ENCODE data around the gene CD300A. TPM values are rescaled to one million over a fixed set of nuclear protein-coding genes. Genes with fewer than 3 reads are reported as not detected.

CD300A gene
- total RNA-seq, result not detected in 2 replicates

DNA sequence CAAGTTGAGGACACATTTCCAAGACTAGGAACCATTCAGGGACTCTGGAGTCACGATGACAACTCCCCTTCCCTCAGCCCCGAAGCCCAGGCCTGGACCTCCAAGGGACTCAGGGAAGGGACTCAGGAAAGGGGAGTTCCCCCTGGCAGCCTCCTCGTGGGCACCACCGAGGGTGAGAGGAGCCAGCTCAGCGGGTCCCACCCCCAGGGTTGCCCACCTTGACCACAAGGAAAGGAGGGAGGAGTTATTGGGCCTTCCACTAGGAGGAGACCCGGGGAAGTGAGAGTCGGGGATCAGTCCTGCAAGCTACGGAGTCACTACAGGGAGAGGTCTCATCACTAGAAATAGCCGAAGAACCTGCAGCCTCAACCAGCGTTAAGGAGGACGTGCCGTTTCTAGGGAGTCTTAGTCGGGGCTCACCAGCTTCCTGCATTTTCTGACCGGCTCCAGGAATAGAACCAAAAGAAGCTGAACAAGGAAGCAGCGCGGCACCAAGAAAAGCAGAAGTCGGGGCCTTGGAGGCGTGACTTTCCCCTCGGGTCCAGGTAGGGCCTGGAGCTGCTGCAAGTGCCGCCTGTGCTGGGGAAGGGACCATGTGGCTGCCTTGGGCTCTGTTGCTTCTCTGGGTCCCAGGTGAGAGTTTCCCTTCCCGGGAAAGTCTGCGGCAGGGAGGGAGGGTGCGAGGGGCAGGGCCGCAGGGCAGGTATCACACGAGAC lies at the start of gene CD300A:
CD300A (plus strand) TSS at position 524 of the 717 bp plus-strand sequence; CDS start at position 594, 70 bp downstream.
- no peak for DNase-seq (ENCODE audit: low read depth, low spot score)

- DNase-seq (ENCODE audit: low read depth, low spot score), result no peak
Measured at GRCh38 chr17:74417178-74418045, 49.0 kb upstream of the CD300A start.

DNA sequence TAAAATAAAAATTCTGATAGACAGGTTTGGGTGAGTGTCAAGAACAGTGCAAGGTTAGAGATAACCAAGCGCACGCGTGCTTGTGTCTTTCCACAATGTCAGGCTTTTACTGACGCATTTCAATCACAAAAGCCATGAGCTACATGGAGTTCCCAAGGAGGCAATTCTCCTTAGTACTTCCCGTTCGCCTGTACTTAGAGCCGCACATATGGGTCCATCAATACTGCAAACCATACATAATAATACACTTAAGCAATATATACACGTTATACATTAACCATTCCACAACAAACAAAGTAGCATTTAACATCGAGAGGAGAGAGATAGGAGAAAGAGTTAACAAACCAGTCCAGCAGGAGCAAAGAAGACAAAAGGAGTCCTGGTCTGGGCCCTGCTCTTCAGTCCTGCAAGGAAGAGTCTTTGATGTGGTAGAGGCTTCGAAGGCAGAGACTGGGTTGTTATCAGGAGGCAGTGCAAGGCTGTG lies 46.5 kb upstream of the CD300A start:
- no peak for DNase-seq (ENCODE audit: low read depth, low spot score)

DNA sequence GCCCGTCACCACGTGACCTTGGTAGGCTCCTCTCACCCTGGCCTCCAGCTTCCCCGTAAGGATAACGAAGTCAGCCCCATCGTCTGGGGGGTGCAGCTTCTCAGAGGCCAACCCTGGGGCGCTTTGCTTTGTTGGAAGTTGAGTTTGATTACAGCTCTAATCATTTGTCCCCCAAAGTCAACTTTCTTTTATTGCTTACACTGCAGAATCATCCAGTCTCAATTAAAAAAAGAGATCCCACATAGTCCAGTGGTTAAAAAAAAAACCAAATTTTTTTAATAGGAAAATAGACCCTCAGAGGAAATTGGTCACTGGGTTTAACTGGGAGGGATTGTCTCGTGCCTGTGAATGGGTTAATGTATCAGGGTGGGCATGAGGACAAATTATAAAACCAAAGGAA lies 42.3 kb upstream of the CD300A start:
- no peak for DNase-seq (ENCODE audit: low read depth, low spot score)

DNA sequence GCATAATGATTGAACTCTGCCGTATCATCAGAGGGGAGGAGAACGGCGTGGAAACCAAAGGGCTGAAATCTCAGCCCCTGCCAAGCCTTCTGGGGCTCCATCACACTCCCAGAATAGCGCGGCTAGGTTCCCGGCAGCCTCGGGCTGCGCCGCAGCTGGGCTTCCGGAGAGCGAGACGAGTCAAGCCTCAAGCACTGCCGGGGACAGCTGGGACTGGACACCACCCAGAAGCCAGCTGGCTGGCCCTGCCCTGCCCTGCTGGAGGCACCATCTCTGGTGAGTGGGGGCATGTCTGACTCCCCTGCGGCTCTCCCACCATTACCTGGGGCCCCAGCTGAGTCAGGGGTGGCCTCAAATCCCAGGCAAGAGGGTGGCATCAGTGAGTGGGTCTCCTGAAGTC lies 41.8 kb upstream of the CD300A start:
- DNase-seq (ENCODE audit: low read depth, low spot score), result no peak

GRCh38 chr17:74426551-74427047 lies 39.8 kb upstream of the CD300A start:
- DNase-seq (ENCODE audit: low read depth, low spot score), result no peak

DNA sequence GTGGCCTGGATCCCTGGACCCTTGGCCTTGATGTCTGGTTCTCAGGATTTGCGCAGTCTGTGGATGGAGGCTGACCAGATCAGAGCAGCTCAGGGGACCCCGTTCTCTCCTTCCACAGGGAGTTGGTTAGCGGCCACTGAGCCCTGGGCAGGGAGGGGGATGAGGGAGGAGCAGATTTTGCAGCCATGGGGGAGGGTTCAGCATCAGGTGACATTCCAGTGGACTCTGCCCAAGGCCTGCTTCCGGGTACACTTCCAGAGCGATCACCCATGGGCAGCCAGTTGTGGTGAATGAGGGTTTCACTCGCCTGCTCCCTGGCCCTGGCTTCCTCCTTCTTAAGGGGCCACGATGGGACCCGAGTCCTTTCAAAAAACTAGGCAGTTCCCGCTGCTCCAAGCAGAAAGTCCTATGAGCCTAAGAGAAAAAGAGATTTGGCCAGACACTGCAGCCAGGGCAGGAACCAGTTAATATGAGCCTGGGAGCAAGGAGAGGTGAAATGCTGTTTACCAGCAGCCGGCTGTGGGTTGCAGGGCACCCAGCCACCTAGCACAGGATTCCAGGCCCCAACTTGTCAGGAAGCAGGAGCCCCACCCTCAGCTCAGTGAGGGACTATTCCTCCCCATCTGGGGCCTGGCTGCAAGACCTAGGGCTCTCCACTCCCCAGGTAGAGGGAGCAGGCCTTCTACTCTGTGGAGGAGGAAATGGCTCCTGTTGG lies 39.2 kb upstream of the CD300A start:
- no peak for DNase-seq (ENCODE audit: low read depth, low spot score)

DNA sequence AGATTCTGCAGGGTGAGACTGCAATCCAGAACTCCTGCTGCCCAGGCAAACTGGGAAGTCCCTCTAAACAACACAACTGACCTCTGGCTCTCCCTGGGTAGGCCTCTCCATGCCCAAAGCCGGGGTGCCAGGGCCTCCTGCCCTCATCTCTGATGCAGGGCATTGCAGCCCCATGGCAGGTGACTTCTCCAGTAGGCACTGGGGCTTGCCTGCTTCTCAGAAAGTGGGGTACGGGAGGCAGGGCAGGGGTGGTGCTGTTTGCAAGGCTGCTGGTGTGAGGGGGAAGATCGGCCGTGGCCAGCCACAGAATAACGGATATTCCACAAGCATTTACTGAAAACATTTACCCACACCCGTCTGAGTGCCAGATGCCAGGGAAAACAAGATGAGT lies 38.7 kb upstream of the CD300A start:
- DNase-seq (ENCODE audit: low read depth, low spot score), result no peak

DNA sequence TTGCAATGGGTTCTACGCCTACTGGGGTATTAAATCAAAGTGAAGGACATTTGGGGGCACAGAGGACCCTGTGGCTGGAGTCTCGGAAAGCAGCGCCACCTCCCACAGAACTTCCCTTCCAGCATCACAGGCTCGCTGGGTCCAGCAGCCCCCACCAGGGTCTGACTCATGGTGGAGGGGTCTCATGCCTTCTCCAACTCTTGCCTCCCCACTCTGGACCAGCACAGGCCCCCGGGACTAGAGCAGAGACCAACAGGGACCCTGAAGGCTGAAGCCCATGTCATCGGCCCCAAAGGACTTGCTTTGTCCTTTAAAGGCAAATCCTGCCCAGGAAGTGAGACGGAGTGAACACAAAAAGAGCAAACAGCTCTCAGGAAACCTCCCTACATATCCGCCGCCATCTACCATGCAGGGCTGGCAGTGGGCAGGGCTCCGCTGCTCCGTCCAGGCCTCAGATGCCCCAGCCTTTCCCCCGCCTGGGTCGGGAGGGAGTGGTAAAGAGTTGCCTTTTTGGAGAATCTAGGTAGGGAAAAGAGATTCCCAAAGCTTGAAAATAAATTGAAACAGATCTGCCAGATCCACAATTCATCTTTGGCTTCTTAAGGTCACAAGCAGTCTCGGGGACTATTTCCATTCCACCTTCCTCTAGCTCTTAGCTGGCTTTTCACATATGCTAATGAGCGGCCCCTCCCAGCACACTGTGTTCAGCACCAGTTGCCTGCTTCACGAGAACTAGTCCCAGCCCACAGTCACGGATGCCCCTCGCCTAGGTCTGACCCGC lies 36.6 kb upstream of the CD300A start:
- DNase-seq (ENCODE audit: low read depth, low spot score), result no peak

DNA sequence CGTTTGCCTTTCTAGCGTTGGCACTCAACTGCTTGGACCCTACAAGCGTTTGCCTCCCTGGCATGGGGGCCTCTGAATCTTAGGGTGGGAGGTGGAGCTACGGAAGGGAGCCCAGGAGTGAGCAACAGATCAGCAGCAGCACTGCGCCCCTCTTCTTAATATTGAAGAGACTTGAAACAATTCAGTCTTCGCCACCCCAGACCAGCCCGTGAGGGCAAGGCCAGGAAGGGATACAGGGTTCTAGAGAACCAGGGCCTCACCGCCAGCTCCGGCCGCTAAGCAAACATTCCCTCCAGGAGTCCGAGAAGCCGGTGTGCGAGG lies 36.1 kb upstream of the CD300A start:
- DNase-seq (ENCODE audit: low read depth, low spot score), result no peak

GRCh38 chr17:74430706-74431567 lies 35.5 kb upstream of the CD300A start:
- DNase-seq (ENCODE audit: low read depth, low spot score), result no peak

DNA sequence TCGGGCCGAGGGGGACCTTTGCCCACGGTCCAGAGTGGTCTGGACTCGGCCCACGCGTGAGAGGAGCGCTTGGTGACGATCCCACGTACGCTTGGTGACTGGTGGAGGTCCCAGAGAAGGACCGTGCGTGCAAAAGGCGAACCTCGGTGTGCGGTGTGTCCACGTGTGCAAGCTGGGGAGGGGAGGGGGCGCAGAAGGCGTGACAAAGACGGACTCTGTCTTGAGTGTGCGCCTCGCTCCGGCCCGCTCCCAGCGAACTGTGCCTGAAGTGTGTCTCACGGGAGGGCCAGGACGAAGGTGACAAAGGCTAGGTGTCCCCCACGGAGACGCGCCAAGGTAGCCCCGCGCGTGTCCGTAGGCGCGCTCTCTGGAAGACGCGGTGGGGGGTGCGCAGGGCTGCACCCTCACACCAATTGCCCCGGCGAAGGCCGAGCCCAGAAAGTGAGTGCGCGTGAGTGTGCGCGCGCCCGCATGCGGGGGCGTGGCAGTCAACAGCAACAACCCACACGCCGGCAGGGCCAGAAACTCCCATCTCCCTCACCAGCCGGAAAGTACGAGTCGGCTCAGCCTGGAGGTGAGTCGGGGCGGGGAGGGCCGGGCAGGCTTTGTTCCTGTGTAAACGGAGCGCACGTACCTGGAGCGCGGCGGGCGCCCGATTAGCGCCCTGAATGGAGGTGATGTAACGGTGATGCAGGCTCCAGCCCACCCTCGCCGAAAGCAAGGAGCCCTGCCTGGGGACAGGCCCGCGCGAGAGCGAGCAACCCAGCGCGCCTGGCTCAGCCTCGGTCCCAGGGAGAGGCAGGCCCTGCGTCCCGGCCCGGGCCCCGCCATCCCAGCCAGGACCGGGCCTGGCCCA lies 34.6 kb upstream of the CD300A start, which contains the start of gene GPRC5C:
GPRC5C (plus strand) TSS at position 521 of the 856 bp plus-strand sequence. CDS start 7,689 bp downstream, outside the sequence.
- DNase-seq (ENCODE audit: low read depth, low spot score), result no peak

DNA sequence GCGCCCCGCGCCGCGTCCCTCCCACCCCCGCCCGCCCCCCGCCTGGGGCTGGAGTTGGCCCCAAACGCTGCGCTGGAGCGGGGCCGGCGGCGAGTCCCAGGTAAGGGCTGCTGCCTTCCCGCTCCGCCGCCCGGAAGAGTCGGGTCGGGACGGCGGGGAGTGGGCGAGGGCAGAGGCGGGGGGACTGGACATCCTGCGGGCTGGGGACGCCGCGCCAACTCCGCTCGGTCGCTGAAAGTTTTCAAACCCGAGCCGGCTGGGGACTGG lies 34.1 kb upstream of the CD300A start:
- no peak for DNase-seq (ENCODE audit: low read depth, low spot score)

DNA sequence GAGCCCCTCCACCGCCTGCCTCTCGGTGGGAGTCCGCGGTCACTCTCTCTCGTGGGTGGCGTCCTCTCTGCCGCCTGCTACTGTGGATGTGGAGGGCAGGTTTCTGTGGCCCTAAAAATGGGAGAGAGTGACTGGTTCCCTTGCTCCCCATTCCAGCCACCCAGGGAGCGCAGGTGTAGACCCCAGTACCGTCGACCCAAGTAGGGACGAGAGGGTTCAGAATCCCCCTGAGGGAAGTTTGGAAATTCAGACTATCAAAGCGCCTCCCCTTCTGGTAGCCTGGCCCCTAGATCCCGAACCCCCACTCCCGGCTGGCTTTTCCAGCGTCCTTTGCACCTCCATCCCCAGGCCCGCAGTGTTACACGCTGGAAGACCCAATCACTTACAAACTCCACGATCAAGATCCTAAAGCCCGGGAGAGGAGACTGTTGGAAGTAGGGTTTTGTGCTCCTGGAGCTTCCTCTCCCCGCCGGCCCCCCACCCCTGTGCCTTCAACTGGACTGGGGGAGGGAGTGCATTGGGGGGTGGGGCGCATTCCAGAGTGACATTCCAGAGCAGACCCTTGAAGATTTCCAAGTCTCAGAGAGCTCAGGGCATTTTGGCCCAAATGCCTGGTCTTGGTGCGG lies 33.6 kb upstream of the CD300A start:
- no peak for DNase-seq (ENCODE audit: low read depth, low spot score)

DNA sequence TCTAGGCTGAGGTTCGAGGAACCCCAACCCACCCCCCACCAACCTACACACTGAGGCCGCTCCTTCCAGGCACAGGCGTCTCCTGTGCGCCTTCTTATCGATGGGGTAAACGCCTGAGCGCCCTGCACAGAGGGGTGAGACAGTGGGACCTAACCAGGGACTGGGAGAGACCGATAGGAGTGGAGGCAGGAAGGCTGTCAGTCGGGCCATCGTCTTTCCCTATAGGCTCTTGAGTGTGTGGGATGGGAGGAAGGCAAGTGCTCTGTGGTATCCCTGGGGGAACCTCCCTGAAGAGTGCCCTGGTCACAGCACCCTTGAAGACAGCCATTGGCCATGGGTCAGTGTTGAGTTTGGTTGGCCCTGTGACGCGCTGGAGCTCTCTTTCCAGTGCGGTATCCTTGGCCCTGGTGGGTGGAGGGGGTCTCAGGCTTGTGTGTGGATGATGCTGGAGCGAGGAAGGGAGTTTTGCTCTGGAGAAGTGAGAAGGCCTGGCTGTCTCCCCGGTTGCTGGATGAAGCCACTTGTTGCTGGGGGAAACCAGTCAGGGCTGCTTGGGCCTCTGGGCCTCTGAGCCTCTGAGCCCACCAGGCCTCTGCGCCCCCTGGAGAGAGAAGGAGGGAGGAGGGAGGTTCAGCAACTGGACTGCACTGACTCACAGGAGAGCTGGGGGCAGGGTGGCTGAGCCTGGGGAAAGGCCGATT lies 32.9 kb upstream of the CD300A start:
- DNase-seq (ENCODE audit: low read depth, low spot score), result no peak

GRCh38 chr17:74435775-74436359 lies 30.6 kb upstream of the CD300A start:
- DNase-seq (ENCODE audit: low read depth, low spot score), result no peak

DNA sequence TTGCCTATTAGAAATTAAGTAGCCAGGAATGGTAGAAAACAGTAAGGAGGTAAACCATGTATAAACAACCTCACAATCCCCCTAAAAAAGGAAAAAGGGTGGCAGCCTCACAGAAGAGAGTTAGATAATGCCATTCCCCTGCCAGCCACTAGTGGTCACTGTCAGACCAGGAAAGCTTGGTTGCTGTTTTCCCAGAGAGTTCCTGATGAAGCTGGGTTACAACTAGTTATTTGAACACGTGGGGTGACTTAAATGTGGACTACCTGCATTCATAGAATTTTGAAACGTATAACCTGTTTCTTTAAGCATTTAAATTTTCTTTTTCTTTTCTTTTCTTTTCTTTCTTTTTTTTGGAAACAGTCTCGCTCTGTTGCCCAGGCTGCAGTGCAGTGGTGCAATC lies 28.7 kb upstream of the CD300A start:
- no peak for DNase-seq (ENCODE audit: low read depth, low spot score)
